ENCODE results near the gene UNC119. TPM values are rescaled to one million over a fixed set of nuclear protein-coding genes. Genes with fewer than 3 reads are reported as not detected.
"Not testable (repeated sequence)": the region's sequence is repeated elsewhere in the genome, so short reads cannot be mapped to it uniquely, and the experiment has no call there.

UNC119 gene
- total RNA-seq, 1 donor from 2014 or later: 59.1 TPM

DNA sequence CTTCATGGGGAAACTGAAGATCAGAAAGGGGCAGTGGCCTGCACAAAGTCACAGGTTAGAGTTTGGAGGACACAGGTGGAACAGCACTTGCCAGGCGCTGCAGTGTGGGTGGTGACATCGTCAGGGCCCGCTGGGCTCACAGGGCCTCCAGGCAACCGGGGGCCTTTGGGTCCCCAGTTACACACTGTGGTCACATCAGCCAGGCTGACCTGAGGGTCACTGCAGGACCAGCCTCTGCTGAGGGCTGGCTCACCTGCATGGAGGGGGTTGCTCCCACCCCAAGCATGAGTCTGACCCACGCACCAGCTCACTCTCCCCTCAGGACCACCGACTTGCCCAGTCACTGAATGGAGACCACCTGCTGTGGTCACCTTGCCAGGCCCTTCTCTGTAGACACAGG lies 29.2 kb downstream of the UNC119 start:
- H3K27ac Mint-ChIP-seq (ENCODE audit: unreplicated experiment): peak overlapping the region; percentile 43
- DNase-seq (ENCODE audit: low read depth, low spot score): no peak
- no peaks in the 10 kb centered on the region for H3K36me3 Mint-ChIP-seq (ENCODE audit: low read depth)
- TF ChIP-seq, protein P1, sequence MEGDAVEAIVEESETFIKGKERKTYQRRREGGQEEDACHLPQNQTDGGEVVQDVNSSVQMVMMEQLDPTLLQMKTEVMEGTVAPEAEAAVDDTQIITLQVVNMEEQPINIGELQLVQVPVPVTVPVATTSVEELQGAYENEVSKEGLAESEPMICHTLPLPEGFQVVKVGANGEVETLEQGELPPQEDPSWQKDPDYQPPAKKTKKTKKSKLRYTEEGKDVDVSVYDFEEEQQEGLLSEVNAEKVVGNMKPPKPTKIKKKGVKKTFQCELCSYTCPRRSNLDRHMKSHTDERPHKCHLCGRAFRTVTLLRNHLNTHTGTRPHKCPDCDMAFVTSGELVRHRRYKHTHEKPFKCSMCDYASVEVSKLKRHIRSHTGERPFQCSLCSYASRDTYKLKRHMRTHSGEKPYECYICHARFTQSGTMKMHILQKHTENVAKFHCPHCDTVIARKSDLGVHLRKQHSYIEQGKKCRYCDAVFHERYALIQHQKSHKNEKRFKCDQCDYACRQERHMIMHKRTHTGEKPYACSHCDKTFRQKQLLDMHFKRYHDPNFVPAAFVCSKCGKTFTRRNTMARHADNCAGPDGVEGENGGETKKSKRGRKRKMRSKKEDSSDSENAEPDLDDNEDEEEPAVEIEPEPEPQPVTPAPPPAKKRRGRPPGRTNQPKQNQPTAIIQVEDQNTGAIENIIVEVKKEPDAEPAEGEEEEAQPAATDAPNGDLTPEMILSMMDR (conservative IDR thresholded peaks at IDR 0.05): no peak
- H3K4me3 Mint-ChIP-seq: no peak overlapping the region
- H3K27me3 Mint-ChIP-seq (ENCODE audit: low read depth): peaks cover 10% of the 10 kb centered on the region
- no peaks in the 10 kb centered on the region for H3K9me3 Mint-ChIP-seq
- H3K4me1 Mint-ChIP-seq: no peaks in the 10 kb centered on the region

DNA sequence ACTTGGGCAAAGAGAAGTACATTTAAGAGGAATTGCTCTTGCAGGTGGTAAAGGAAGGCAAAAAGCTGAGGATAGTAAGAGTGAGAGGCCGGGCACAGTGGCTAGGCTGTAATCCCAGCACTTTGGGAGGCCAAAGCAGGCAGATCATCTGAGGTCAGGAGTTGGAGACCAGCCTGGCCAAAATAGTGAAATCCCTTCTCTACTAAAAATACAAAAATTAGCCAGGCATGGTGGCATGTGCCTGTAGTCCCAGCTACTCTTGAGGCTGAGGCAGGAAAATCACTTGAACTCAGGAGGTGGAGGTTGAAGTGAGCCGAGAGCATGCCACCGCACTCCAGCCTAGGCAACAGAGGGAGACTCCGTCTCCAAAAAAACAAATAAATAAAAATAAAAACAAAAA lies 30.1 kb downstream of the UNC119 start:
- peaks cover 11% of the 10 kb centered on the region for H3K27me3 Mint-ChIP-seq (ENCODE audit: low read depth)
- H3K27ac Mint-ChIP-seq (ENCODE audit: unreplicated experiment); H3K36me3 Mint-ChIP-seq (ENCODE audit: low read depth); H3K4me1 Mint-ChIP-seq; H3K9me3 Mint-ChIP-seq; H3K4me3 Mint-ChIP-seq; DNase-seq (ENCODE audit: low read depth, low spot score): not testable (repeated sequence)

DNA sequence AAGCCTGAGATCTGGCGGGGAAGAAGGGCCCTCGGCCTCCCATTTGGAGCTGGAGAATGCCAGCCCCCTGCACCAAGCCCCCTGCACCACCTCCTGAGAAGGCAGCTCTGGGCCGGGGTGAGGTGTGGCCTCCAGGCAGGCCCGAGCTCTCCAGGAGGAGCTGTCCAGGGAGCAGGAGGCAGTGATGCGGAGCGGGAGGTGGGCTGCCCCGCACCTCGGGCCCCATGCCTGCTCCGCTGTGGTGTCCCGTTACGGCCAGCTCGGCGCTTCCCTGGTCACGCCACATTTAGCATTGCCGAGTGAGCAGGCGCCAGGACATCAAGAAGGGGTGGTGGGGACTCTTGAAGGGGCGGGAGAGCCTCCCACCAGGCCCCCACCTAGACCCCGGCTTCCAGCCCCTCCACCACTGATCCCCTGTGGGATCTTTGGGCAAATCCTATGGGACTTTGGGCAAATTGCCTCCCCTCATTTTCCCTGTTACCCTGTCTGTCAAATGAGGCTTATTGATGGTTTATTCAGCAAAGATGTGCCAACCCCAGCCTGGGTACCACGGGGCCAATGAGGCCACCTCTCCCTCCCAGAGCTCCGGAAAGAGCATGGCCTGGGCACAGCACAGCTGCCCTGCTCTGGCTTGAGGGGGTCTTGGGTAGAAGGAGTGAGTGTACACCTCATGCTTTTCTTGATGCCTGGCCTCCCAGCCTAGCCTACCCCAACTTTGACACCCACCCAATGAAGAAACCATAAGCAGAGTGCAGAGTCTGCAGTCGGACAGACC lies 30.9 kb downstream of the UNC119 start:
- Mint-ChIP-seq H3K27me3 (ENCODE audit: low read depth) (peaks cover 11% of the 10 kb centered on the region), H3K4me1 (no peaks in the 10 kb centered on the region), H3K9me3 (no peaks in the 10 kb centered on the region), H3K36me3 (ENCODE audit: low read depth) (no peaks in the 10 kb centered on the region), H3K27ac (ENCODE audit: unreplicated experiment) (no peak overlapping the region), H3K4me3 (no peak overlapping the region)
- TF ChIP-seq, protein P1 (conservative IDR thresholded peaks at IDR 0.05): no peak
- no peak for DNase-seq (ENCODE audit: low read depth, low spot score)

DNA sequence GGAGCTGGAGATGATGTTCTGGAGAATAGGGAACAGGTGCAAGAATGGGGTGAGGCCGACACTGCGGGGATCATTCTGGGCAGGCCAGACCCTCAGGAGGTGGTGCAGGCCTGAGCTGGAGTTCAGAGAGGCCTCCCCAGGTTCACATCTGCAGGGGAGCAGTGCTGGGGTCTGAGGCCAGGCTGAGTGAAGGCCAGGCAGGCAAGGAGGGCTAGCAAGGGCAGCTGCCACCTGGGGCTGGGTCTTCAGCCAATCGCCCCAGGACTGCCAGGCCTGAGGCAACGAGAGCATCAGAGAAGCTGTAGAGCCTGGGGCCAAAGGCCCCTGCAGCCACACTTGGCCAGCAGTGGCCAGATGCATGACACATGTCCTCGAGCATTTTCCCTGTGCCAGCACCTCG lies 31.7 kb downstream of the UNC119 start:
- Mint-ChIP-seq H3K4me3 (no peak overlapping the region), H3K9me3 (no peaks in the 10 kb centered on the region), H3K4me1 (no peaks in the 10 kb centered on the region), H3K27me3 (ENCODE audit: low read depth) (peaks cover 11% of the 10 kb centered on the region), H3K36me3 (ENCODE audit: low read depth) (no peaks in the 10 kb centered on the region), H3K27ac (ENCODE audit: unreplicated experiment) (peak overlapping the region; percentile 50)
- TF ChIP-seq, protein P1 (conservative IDR thresholded peaks at IDR 0.05): no peak
- no peak for DNase-seq (ENCODE audit: low read depth, low spot score)

DNA sequence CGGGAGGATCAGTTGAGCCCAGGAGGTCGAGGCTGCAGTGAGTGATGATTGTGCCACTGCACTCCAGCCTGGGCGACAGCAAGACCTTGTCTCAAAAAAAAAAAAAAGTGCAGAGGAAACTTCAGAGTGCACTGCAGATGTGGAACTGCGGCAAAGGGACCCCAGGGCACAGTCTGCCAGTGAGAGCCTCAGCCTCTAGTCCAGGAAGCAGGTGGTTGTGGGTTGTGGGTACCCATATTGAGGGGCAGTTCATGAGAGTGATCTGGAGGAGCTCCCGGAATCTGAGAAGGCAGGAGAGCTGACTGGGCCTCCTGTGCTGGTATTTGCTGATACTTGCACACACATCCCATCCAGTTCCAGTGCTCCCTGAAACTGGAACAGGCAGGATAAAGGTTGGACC lies 33.2 kb downstream of the UNC119 start:
- no peak overlapping the region for H3K27ac Mint-ChIP-seq (ENCODE audit: unreplicated experiment)
- no peaks in the 10 kb centered on the region for H3K9me3 Mint-ChIP-seq
- H3K36me3 Mint-ChIP-seq (ENCODE audit: low read depth): no peaks in the 10 kb centered on the region
- no peak overlapping the region for H3K4me3 Mint-ChIP-seq
- TF ChIP-seq, protein P1 (conservative IDR thresholded peaks at IDR 0.05): no peak
- H3K4me1 Mint-ChIP-seq: no peaks in the 10 kb centered on the region
- H3K27me3 Mint-ChIP-seq (ENCODE audit: low read depth): peaks cover 14% of the 10 kb centered on the region
- DNase-seq (ENCODE audit: low read depth, low spot score): no peak

DNA sequence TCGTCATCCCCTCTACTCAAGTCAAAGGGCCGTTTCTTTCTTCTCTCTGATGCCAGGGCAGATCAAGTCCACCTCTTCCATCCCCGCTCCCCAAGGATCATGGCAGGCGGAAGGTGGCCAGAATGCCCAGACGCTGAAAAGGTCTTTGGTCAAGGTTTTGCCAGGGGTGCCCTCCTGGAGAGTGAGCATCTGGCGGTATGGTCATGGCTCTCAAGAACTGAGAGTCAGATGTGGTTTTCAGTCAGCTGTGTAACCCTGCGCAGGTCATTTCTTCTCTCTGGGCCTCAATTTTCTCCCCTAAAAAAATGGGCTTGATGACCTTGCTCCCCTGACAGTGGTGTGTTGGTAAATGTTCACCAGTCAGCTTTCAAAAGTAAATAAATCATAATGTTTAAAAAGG lies 33.8 kb downstream of the UNC119 start:
- no peak for DNase-seq (ENCODE audit: low read depth, low spot score)
- Mint-ChIP-seq H3K27ac (ENCODE audit: unreplicated experiment) (no peak overlapping the region), H3K27me3 (ENCODE audit: low read depth) (peaks cover 18% of the 10 kb centered on the region), H3K9me3 (no peaks in the 10 kb centered on the region), H3K4me1 (no peaks in the 10 kb centered on the region), H3K4me3 (no peak overlapping the region), H3K36me3 (ENCODE audit: low read depth) (no peaks in the 10 kb centered on the region)
- TF ChIP-seq, protein P1 (conservative IDR thresholded peaks at IDR 0.05): no peak

Data from neural crest cell (in vitro differentiated cells).